Mucosa of descending colon (tissue), 3 donors: ENCODE results near the gene TMEM69. TPM values are rescaled to one million over a fixed set of nuclear protein-coding genes. Genes with fewer than 3 reads are reported as not detected.
"Not testable (repeated sequence)": the region's sequence is repeated elsewhere in the genome, so short reads cannot be mapped to it uniquely, and the experiment has no call there.

Experiments
- ATAC-seq: fragments of 200-7000 bp; cut with Tn5 transposase; one replicate; pipeline ENCODE4 v1.9.1; 2020; ENCODE audit warnings: mild to moderate bottlenecking, moderate library complexity
- DNase-seq, 3 donors: peaks; one replicate each; pipeline ENCODE4 v3.0.0-alpha.2; 2020
- H3K36me3 ChIP-seq: fragments of 200-600 bp; one replicate; pipeline ENCODE4 v1.8.0; 2021; ENCODE audit warnings: low read depth, mild to moderate bottlenecking
- H3K4me1 ChIP-seq: fragments of 200-600 bp; one replicate; pipeline ENCODE4 v1.8.0; 2021; ENCODE audit warnings: low read depth, mild to moderate bottlenecking
- H3K4me3 ChIP-seq: fragments of 200-600 bp; one replicate; pipeline ENCODE4 v1.8.0; 2021; ENCODE audit warnings: mild to moderate bottlenecking
- H3K9me3 ChIP-seq: fragments of 200-600 bp; one replicate; pipeline ENCODE4 v1.8.0; 2021; ENCODE audit warnings: mild to moderate bottlenecking
- intact Hi-C, 2 donors: fragments of 100-400 bp; cut with DNase I in 1 of 2; cut with micrococcal nuclease in 1 of 2; formaldehyde crosslinking; loops; one replicate each; pipeline versions ENCODE4 v1.11.0 to v1.11.1; 2022; cut with DNase I, micrococcal nuclease
- total RNA-seq, 3 donors: library from RNA; stranded (reverse); fragmentation: NEBNext Ultra II Directional in 2 of 3; extraction: Animal tissue kit (Norgen Biotek cat#: 25700) in 2 of 3; gene quantifications; one replicate each; pipeline versions ENCODE4 v1.2.1 to v1.2.4, GENCODE V29; 2021 to 2023
- TF ChIP-seq, protein P1 (sequence below): fragments of 200-600 bp; IDR thresholded peaks from one replicate; pipeline ENCODE4 v1.8.0; 2022; ENCODE audit warnings: antibody characterized with exemption, mild to moderate bottlenecking
- donor health status: DM: no; HTN: no; CAD: no; lungs with moderate emphysema.
- donor health status: DM: no; HTN: no; CAD: no.
- donor health status: DM: no; HTN: yes; CAD: no.

TMEM69 gene
- total RNA-seq, 3 donors from 2014 or later: 17.2 to 25.5 (median 21.4) TPM

- no peaks in the 10 kb centered on the region for H3K9me3 ChIP-seq
- intact Hi-C loops: no loop called here
- H3K4me3 ChIP-seq: no peak overlapping the region
- ATAC-seq (no peak), DNase-seq (no peak)
- H3K4me1 ChIP-seq: no peaks in the 10 kb centered on the region
- H3K36me3 ChIP-seq: no peaks in the 10 kb centered on the region
- TF ChIP-seq, protein P1, sequence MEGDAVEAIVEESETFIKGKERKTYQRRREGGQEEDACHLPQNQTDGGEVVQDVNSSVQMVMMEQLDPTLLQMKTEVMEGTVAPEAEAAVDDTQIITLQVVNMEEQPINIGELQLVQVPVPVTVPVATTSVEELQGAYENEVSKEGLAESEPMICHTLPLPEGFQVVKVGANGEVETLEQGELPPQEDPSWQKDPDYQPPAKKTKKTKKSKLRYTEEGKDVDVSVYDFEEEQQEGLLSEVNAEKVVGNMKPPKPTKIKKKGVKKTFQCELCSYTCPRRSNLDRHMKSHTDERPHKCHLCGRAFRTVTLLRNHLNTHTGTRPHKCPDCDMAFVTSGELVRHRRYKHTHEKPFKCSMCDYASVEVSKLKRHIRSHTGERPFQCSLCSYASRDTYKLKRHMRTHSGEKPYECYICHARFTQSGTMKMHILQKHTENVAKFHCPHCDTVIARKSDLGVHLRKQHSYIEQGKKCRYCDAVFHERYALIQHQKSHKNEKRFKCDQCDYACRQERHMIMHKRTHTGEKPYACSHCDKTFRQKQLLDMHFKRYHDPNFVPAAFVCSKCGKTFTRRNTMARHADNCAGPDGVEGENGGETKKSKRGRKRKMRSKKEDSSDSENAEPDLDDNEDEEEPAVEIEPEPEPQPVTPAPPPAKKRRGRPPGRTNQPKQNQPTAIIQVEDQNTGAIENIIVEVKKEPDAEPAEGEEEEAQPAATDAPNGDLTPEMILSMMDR: no peak
Measured at GRCh38 chr1:45730075-45730779, 42.2 kb downstream of the TMEM69 start.

DNA sequence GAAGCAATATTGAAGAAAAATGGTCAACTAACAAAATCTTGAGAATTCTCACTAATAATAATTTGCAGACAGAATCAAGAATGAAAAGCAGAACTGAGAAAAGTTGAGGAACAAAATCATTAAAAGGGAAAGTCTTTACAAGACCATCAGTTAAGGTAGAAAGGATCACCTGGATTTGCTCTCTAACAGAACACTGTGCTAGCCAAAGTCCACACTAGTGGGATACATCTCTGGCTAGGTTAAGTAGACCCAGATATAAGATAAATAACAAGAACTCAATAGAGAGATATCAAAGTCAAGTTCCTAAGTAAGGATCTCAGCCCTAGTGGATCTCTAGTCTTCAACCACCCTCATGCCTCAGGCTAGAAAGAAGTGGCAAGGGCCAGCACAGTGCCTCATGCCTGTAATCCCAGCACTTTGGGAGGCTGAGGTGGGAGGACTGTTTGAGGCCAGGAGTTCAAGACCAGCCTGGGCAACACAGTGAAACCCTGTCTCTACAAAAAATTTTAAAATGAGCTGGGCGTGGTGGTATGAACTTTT is 42.9 kb downstream of the TMEM69 start:
- DNase-seq: no peak
- intact Hi-C loops: no loop called here
- Histone ChIP-seq H3K4me3 (no peak overlapping the region), H3K4me1 (no peaks in the 10 kb centered on the region), H3K9me3 (no peaks in the 10 kb centered on the region), H3K36me3 (no peaks in the 10 kb centered on the region)
- ATAC-seq: no peak
- TF ChIP-seq, protein P1: no peak

GRCh38 chr1:45739137-45739536 is 51.2 kb downstream of the TMEM69 start:
- no peak for ATAC-seq
- no peaks in the 10 kb centered on the region for H3K9me3 ChIP-seq

GRCh38 chr1:45739641-45740156 is 51.7 kb downstream of the TMEM69 start:
- H3K4me3 ChIP-seq, DNase-seq, H3K9me3 ChIP-seq, intact Hi-C loops, ATAC-seq, H3K36me3 ChIP-seq, H3K4me1 ChIP-seq: not testable (repeated sequence)

More at GRCh38 chr1:45739137-45739536, 51.2 kb downstream of the TMEM69 start:
- no peak for DNase-seq
- intact Hi-C loops: no loop called here
- TF ChIP-seq, protein P1: no peak
- Histone ChIP-seq H3K4me1 (no peaks in the 10 kb centered on the region), H3K36me3 (no peaks in the 10 kb centered on the region), H3K4me3 (no peak overlapping the region)

Other genes with a start within 250 kb of the TMEM69 start
- gene TESK2, start 197.0 kb upstream of the TMEM69 start, total RNA-seq: 10 to 100 TPM; 10.7 to 19.9 (median 10.8) TPM
- gene CCDC163, start 188.1 kb upstream of the TMEM69 start, total RNA-seq: 1 to 10 TPM; 1.3 to 1.6 (median 1.5) TPM
- 10 to 100 TPM in 2 of 3 donors, 1 to 10 TPM in 1; 9.2 to 12.4 (median 11.2) TPM for gene MMACHC, start 187.9 kb upstream of the TMEM69 start, total RNA-seq
- 100 to 1,000 TPM; 248 to 306 (median 295) TPM for gene PRDX1, start 166.3 kb upstream of the TMEM69 start, total RNA-seq
- 100 to 1,000 TPM; 118 to 206 (median 190) TPM for gene AKR1A1, start 137.4 kb upstream of the TMEM69 start, total RNA-seq
- 10 to 100 TPM; 51.5 to 69.1 (median 60.1) TPM for gene NASP, start 104.1 kb upstream of the TMEM69 start, total RNA-seq
- 1 to 10 TPM; 4.1 to 6.8 (median 6.0) TPM for gene CCDC17, start 64.1 kb upstream of the TMEM69 start, total RNA-seq
- 100 to 1,000 TPM; 167 to 246 (median 179) TPM for gene GPBP1L1, start 1.6 kb upstream of the TMEM69 start, total RNA-seq
- gene IPP, start 62.5 kb downstream of the TMEM69 start, total RNA-seq: 10 to 100 TPM; 18.4 to 21.1 (median 19.2) TPM
- gene MAST2, start 115.4 kb downstream of the TMEM69 start, total RNA-seq: 100 to 1,000 TPM in 1 of 3 donors, 10 to 100 TPM in 2; 90.0 to 158 (median 100.0) TPM